Measurements from ENCODE around the gene RPL5. TPM values are rescaled to one million over a fixed set of nuclear protein-coding genes. Genes with fewer than 3 reads are reported as not detected.

Gene RPL5
- total and polyA plus RNA-seq, 2 donors from 2014 or later: 786 to 1,286 TPM

- DNase-seq: no peak
Observed at GRCh38 chr1:92884195-92884594, 52.4 kb downstream of the RPL5 start.

GRCh38 chr1:92886886-92887419, 55.1 kb downstream of the RPL5 start:
- TF ChIP-seq CTCF (IDR thresholded peaks at IDR 0.05; ENCODE audit: borderline replicate concordance, extremely low read depth, insufficient read depth): no peak
- FAIRE-seq: no peak
- no peak for DNase-seq

More at GRCh38 chr1:92884195-92884594, 52.4 kb downstream of the RPL5 start:
- no peaks in the 10 kb centered on the region for H3K4me1 ChIP-seq (ENCODE audit: control insufficient read depth in 2 of 3, insufficient read depth in 2 of 3, low read depth in 1 of 3, low read length in 3 of 3)
- H3K9me3 ChIP-seq (ENCODE audit: control insufficient read depth in 2 of 3, insufficient read depth in 1 of 3, low read length in 3 of 3): peaks cover 0 to 3% (median 0%) of the 10 kb centered on the region in 3 donors
- H3K27ac ChIP-seq (ENCODE audit: low read depth in 2 of 2, low read length in 2 of 2): no peak overlapping the region
- intact Hi-C loops (cut with DNase I): no loop called here
- no peaks in the 10 kb centered on the region for H3K27me3 ChIP-seq (ENCODE audit: control insufficient read depth, insufficient read depth, low read length)
- H3K4me3 ChIP-seq (ENCODE audit: low read length in 3 of 3): no peak overlapping the region
- no peak for FAIRE-seq
- H3K9ac ChIP-seq (ENCODE audit: low read length in 3 of 3): no peak overlapping the region
- H3K36me3 ChIP-seq (ENCODE audit: control insufficient read depth in 2 of 3, insufficient read depth in 3 of 3, low read length in 3 of 3): no peaks in the 10 kb centered on the region
- TF ChIP-seq CTCF (IDR thresholded peaks at IDR 0.05; ENCODE audit: borderline replicate concordance, extremely low read depth, insufficient read depth): no peak

GRCh38 chr1:92887465-92887864, 55.6 kb downstream of the RPL5 start:
- H3K27ac ChIP-seq (ENCODE audit: low read depth in 2 of 2, low read length in 2 of 2): no peak overlapping the region
- no peaks in the 10 kb centered on the region for H3K36me3 ChIP-seq (ENCODE audit: control insufficient read depth in 2 of 3, insufficient read depth in 3 of 3, low read length in 3 of 3)
- no peak for FAIRE-seq

More at GRCh38 chr1:92886886-92887419, 55.1 kb downstream of the RPL5 start:
- no peaks in the 10 kb centered on the region for H3K36me3 ChIP-seq (ENCODE audit: control insufficient read depth in 2 of 3, insufficient read depth in 3 of 3, low read length in 3 of 3)
- no peak overlapping the region for H3K27ac ChIP-seq (ENCODE audit: low read depth in 2 of 2, low read length in 2 of 2)
- no peak overlapping the region for H3K4me3 ChIP-seq (ENCODE audit: low read length in 3 of 3)
- no peaks in the 10 kb centered on the region for H3K4me1 ChIP-seq (ENCODE audit: control insufficient read depth in 2 of 3, insufficient read depth in 2 of 3, low read depth in 1 of 3, low read length in 3 of 3)
- intact Hi-C loops (cut with DNase I): no loop called here
- H3K9me3 ChIP-seq (ENCODE audit: control insufficient read depth in 2 of 3, insufficient read depth in 1 of 3, low read length in 3 of 3): peaks cover 0 to 8% (median 0%) of the 10 kb centered on the region in 3 donors
- H3K27me3 ChIP-seq (ENCODE audit: control insufficient read depth, insufficient read depth, low read length): no peaks in the 10 kb centered on the region
- no peak overlapping the region for H3K9ac ChIP-seq (ENCODE audit: low read length in 3 of 3)

More at GRCh38 chr1:92887465-92887864, 55.6 kb downstream of the RPL5 start:
- TF ChIP-seq CTCF (IDR thresholded peaks at IDR 0.05; ENCODE audit: borderline replicate concordance, extremely low read depth, insufficient read depth): no peak
- H3K9me3 ChIP-seq (ENCODE audit: control insufficient read depth in 2 of 3, insufficient read depth in 1 of 3, low read length in 3 of 3): peaks cover 0 to 8% (median 0%) of the 10 kb centered on the region in 3 donors
- no peaks in the 10 kb centered on the region for H3K27me3 ChIP-seq (ENCODE audit: control insufficient read depth, insufficient read depth, low read length)
- H3K4me1 ChIP-seq (ENCODE audit: control insufficient read depth in 2 of 3, insufficient read depth in 2 of 3, low read depth in 1 of 3, low read length in 3 of 3): no peaks in the 10 kb centered on the region
- no peak overlapping the region for H3K4me3 ChIP-seq (ENCODE audit: low read length in 3 of 3)
- intact Hi-C loops (cut with DNase I): no loop called here
- no peak overlapping the region for H3K9ac ChIP-seq (ENCODE audit: low read length in 3 of 3)
- DNase-seq: no peak

Other genes with a start within 250 kb of the RPL5 start
- gene EVI5, start 46.9 kb upstream of the RPL5 start, total RNA-seq: 36.5 TPM
- 3.6 TPM for gene EVI5, start 46.9 kb upstream of the RPL5 start, polyA plus RNA-seq (ENCODE audit: insufficient read depth, low read depth, low replicate concordance)
- gene DIPK1A, start 129.4 kb downstream of the RPL5 start, total RNA-seq: 4.0 TPM
- 6.1 TPM for gene DIPK1A, start 129.4 kb downstream of the RPL5 start, polyA plus RNA-seq (ENCODE audit: insufficient read depth, low read depth, low replicate concordance)
- gene MTF2, start 247.2 kb downstream of the RPL5 start, total RNA-seq: 30.5 TPM
- gene MTF2, start 247.2 kb downstream of the RPL5 start, polyA plus RNA-seq (ENCODE audit: insufficient read depth, low read depth, low replicate concordance): 8.8 TPM